SK-MEL-5 (cell line): ENCODE measurements around the gene HOXA3. TPM values are rescaled to one million over a fixed set of nuclear protein-coding genes. Genes with fewer than 3 reads are reported as not detected.

Source experiments
- DNase-seq: peaks from one replicate; pipeline ENCODE4 v3.0.0-alpha.2; 2016; ENCODE audit warnings: low read depth, low spot score
- in situ Hi-C: cut with HindIII; loops from 2 replicates; pipeline ENCODE4 v1.10.0; 2016; ENCODE audit warnings: low sequenced_read_pairs, high pct_unique_total_duplicates, low pct_unique_long_range_greater_than_20kb
- polyA plus RNA-seq, 2 experiments: library from polyadenylated mRNA; depleted of rRNA; stranded (reverse); fragments of >200 nt; gene quantifications; 2 replicates each; pipeline ENCODE4 v1.2.3, GENCODE V29; 2015
- total RNA-seq: library from RNA; depleted of rRNA; stranded (reverse); fragments of >200 nt; shearing (Covaris generic); gene quantifications from 2 replicates; pipeline ENCODE4 v1.2.3, GENCODE V29; 2014; rRNA removed

The HOXA3 gene
- total RNA-seq, result 0.56 and 3.5 TPM in 2 replicates
- 24.5 and 32.1 TPM in 2 replicates for polyA plus RNA-seq (2015; cell fraction: cytosol; rRNA removed)
- polyA plus RNA-seq (2015; cell fraction: nucleus; rRNA removed), result 7.8 and 15.4 TPM in 2 replicates

GRCh38 chr7:27151931-27152815 is at the start of gene HOXA3:
HOXA3 (minus strand) TSS chr7:27152583; CDS start chr7:27110640, 41,943 bp downstream.
- in situ Hi-C loops, result no loop called here

DNA sequence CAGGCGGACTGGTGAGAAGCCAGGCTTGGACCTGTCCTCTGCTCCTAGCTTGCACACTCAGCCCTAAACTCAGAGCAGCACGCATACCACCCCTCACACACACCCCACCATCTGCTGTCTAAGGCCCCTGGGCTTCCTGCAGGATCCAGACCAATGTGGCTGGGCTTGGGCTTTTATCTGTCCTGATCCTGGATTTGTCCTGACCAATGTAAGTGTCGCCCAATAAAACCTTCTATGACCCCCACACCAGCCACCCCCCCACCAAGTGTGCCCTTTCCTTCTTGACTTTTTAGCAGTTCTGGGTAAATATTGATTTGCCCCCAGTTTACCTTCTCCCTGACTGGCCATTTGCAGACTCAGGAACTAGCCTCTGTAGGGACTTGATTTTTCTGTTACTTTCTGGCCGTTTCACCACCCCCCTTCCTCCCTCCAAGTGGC is 49.2 kb upstream of the HOXA3 start:
- DNase-seq, result no peak
- in situ Hi-C loops, result loop anchor here (25.0 kb wide), 1 partner anchor 386 kb away; no protein-coding TSS in a partner anchor

More at GRCh38 chr7:27151931-27152815, at the start of gene HOXA3:
- no peak for DNase-seq

DNA sequence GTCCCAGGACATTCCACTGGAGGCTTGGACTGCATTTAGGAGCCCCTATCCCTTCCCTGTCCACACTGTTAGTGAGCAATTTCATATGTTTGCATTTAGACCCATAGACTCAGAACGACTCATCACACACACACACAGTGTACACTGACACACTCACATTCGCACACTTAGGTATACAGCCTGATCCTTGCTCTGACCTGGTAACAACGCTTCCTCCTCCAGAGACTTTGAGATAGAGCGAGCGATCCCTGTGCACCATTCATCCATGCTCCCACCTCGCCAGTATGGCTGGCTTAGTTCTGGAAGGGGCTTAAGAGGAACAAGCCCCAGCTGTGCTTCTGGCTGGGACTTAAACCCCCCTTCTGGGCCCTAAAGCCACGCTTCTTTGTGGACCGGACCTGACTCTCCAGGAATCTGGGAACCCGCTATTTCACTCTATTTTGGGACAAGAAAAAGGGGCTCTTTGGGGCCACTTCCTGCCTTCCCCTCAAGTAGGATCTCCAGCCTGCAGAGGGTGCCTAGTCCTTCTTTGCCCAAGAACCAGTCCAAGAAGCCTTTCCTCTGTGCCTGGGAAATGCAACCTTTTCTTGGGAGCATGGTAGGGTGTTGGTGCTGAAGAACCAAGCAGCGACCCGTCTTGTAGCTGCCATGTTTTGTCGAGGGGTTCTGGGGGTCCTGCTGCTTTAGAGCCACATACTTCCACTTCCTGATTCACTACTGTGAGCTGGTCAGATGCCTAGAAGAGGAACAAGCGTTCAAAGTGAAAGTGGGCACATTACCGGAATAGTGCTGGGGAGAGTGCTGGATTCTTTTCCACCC is 48.6 kb upstream of the HOXA3 start:
- DNase-seq, result no peak
- in situ Hi-C loops, result loop anchor here (25.0 kb wide), 1 partner anchor 386 kb away; no protein-coding TSS in a partner anchor

DNA sequence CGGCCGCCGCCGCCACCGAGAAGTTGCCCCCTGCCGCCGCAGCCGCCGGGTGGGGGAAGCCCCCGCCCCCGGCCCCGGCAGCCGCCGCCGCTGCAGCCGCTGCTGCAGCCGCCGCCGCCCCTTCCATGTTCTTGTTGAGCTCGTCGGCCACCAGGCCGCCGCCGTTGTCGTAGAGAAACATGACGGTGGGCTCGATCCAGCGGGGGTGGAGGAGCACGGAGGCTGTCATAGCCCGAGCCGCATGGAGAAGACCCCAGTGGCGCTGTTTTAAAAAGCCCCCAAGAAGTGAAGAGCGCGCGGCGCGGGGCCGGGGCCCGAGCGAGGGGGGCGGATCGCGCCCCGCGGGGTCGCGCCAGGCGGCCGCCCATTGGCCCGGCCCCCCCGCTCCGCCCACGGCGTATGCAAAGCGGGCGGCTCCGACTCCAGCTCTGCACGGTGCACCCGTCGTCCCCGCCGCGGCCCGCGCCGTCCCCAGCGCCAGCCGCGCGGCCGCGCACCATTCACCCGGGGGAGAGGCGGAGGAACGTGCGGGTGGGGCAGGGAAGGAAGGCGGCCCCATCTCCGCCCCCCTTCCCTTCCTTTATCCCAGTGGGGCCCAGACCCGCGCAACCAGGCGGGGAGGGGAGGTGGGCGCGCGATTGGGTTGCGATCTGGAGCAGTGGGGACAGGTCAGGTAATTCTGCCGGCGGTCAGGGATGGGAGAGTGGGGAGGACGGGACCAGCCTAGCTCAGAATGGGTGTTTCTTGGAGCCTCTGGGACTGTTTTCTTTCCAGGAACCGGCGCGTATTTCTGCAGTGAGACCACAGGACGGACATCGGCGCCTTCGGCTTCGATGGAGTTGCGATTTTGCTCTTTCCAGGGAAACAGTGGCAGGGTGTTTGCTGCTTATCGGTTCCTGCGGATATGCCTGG is 47.7 kb upstream of the HOXA3 start, which contains the start of gene HOXA13:
HOXA13 (minus strand) TSS at position 243 of the 912 bp plus-strand sequence; CDS start at position 229, 14 bp downstream.
- peak; percentile 79 for DNase-seq
- in situ Hi-C loops, result loop anchor here (25.0 kb wide), 1 partner anchor 387 kb away; no protein-coding TSS in a partner anchor

- DNase-seq, result peak; percentile 24
- in situ Hi-C loops, result no loop called here
These were observed 46.8 kb upstream of the HOXA3 start for GRCh38 chr7:27198871-27199801.

- DNase-seq, result no peak
- in situ Hi-C loops, result no loop called here
These were observed 45.9 kb upstream of the HOXA3 start for GRCh38 chr7:27198138-27198841.

GRCh38 chr7:27197137-27198042 is 45.0 kb upstream of the HOXA3 start:
- in situ Hi-C loops, result no loop called here
- no peak for DNase-seq

- DNase-seq, result peak; percentile 89
- in situ Hi-C loops, result no loop called here
These were observed 43.9 kb upstream of the HOXA3 start for GRCh38 chr7:27196287-27196767.

DNA sequence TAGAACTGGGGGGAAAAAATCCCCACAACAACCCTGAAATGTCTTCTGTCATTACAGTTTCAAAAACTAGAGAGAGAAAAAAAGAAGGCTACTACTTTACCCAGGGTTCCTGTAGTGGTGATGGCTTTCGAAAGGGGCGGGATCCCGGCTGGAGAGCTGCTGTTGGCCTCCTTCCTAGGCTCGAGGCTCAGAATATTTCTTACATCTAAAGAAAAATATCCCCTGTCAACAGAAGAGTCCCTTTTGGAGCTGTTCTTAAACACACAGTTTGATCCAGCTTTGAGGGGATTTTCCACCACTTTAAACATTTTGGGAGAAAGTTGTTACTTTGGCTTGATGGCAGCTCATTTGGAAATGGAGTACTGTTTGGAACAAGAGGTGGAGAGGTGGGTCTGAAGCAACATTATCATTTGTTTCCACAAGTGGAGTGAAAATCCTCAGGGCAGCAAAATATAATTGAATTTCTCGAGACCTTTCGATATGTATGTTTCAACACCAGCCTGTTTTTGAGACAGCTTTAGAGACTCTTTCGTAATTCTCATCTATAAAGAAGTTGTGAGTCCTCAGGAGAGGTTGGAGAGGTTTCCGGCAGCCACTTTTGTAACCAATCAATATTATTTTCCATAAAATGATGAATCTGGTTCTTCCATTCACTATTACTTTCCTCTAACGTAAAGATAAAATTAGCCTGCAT is 42.5 kb upstream of the HOXA3 start:
- no peak for DNase-seq
- in situ Hi-C loops, result no loop called here

DNA sequence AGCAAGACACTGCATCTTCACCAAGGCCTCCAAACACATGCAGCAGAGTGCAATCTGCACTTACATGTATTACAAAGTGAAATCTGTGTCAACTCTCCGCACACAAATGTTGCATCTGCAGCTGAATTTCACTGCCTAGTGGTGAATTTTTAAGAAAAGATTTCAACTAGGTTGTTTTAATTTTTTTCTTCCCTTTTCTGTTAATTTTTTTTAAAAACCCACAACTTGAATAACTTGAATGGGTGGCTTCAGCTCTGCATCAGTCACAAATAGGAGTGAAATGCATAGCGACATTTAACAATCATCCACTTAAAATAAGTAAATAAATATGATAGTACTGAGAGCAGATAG is 41.6 kb upstream of the HOXA3 start:
- in situ Hi-C loops, result no loop called here
- DNase-seq, result no peak

- DNase-seq, result no peak
- in situ Hi-C loops, result no loop called here
These were observed 41.1 kb upstream of the HOXA3 start for GRCh38 chr7:27193335-27194001.

DNA sequence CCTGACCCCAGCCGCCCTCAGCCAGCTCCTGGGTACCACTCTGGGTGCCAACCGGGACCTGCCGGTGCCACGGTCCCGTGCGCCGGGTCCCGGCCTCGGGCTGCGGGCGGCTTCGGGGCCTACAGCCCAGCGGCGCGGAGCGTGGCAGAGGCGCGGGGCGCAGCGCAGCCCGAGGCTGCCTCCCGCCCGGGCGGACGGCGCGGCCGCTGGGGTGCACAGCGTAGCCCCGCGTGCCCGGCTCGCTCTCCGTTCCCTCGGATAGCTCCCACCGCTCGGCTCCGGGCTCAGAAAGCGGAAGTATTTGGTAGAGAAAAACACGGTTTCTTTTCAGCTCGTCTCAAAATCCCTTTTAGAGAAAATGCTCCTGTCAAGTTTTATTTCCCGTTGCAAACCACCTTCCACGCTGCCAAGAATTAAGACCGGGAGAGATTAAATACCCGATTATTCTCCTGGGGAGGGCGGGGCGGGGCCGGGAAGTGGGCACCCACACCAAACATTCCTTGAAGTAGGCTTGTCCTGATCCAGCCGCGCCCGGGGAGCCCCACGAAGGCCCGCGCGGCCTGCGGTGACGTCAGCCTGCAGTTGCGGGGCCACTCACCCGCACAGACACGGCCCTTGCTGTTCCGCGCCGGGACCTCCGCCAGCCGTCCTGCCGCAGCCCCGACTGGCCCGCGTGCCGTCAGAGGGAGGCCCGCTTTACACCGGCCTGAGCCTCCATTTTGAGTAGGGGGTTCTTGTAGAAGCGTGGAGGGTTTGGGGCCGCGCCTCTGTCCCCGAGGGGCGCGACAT is 40.4 kb upstream of the HOXA3 start:
- no peak for DNase-seq
- in situ Hi-C loops, result no loop called here
